BLaER1 (cell line): ENCODE results near the gene MRPS22.
"Not testable (repeated sequence)": the region's sequence is repeated elsewhere in the genome, so short reads cannot be mapped to it uniquely, and the experiment has no call there.

Experiments
- H3K27ac ChIP-seq: shearing (Covaris generic); formaldehyde crosslinking; 2 replicates; pipeline ENCODE4 v1.8.1; 2022
- H3K27me3 ChIP-seq: shearing (Covaris generic); formaldehyde crosslinking; 2 replicates; pipeline ENCODE4 v1.8.1; 2022
- H3K36me3 ChIP-seq: shearing (Covaris generic); formaldehyde crosslinking; 2 replicates; pipeline ENCODE4 v1.8.1; 2022
- H3K4me1 ChIP-seq: shearing (Covaris generic); formaldehyde crosslinking; 2 replicates; pipeline ENCODE4 v1.8.1; 2022
- H3K4me2 ChIP-seq: shearing (Covaris generic); formaldehyde crosslinking; 2 replicates; pipeline ENCODE4 v1.8.1; 2022
- H3K4me3 ChIP-seq: shearing (Covaris generic); formaldehyde crosslinking; 2 replicates; pipeline ENCODE4 v1.8.1; 2022
- H3K9ac ChIP-seq: shearing (Covaris generic); formaldehyde crosslinking; 2 replicates; pipeline ENCODE4 v1.8.1; 2022
- H3K9me3 ChIP-seq: shearing (Covaris generic); formaldehyde crosslinking; 2 replicates; pipeline ENCODE4 v1.8.1; 2022
- H4K20me1 ChIP-seq: shearing (Covaris generic); formaldehyde crosslinking; 2 replicates; pipeline ENCODE4 v1.8.1; 2022
- Cebpa-rat ChIP-seq: shearing (Covaris generic); IDR thresholded peaks from 2 replicates; pipeline ENCODE4 v1.8.1; 2022

Gene MRPS22

GRCh38 chr3:139355476-139355875, 11.7 kb downstream of the MRPS22 start:
- H3K4me1 ChIP-seq: peaks cover 26% of the 10 kb centered on the region
- no peak overlapping the region for H3K4me3 ChIP-seq
- H3K27ac ChIP-seq: no peak overlapping the region
- peaks cover 100% of the 10 kb centered on the region for H3K36me3 ChIP-seq
- H3K9me3 ChIP-seq: no peaks in the 10 kb centered on the region
- TF ChIP-seq Cebpa-rat: no peak
- H3K4me2 ChIP-seq: no peak overlapping the region
- H3K9ac ChIP-seq: no peak overlapping the region
- H3K27me3 ChIP-seq: no peaks in the 10 kb centered on the region
- H4K20me1 ChIP-seq: peaks cover 56% of the 10 kb centered on the region

- no peak for TF ChIP-seq Cebpa-rat
- Histone ChIP-seq H3K36me3 (peaks cover 100% of the 10 kb centered on the region), H3K27ac (no peak overlapping the region), H3K4me1 (peaks cover 26% of the 10 kb centered on the region), H3K4me2 (no peak overlapping the region), H3K9me3 (no peaks in the 10 kb centered on the region), H4K20me1 (peaks cover 56% of the 10 kb centered on the region), H3K4me3 (no peak overlapping the region), H3K27me3 (no peaks in the 10 kb centered on the region), H3K9ac (no peak overlapping the region)
These were observed 12.1 kb downstream of the MRPS22 start for GRCh38 chr3:139355891-139356290.

DNA sequence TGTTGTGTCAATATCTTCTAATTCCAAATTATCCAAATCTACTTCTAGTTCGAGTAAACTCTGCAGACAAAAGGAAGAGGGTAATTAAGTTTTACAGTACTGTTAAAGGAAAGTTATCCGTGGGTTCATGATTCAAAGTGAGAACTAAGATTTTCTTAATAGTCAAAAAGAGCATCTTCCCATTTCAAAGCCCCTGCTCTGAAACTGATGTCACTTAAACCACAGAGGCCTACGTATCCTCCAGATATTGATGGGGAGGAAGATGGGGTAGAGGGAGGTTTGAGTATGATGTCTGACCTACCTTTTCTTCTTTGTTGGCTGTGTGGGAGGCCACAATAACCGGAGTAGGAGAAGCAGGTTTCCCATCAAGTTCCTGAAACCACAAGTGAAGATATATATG, 14.1 kb downstream of the MRPS22 start:
- Histone ChIP-seq H3K4me1 (peaks cover 26% of the 10 kb centered on the region), H3K4me3 (no peak overlapping the region), H3K27me3 (no peaks in the 10 kb centered on the region), H3K27ac (no peak overlapping the region; the same call in 1 of the 2 replicates), H3K36me3 (peaks cover 98% of the 10 kb centered on the region), H3K9me3 (no peaks in the 10 kb centered on the region), H3K9ac (peak overlapping the region; percentile 18; the same call in 1 of the 2 replicates), H4K20me1 (peaks cover 56% of the 10 kb centered on the region), H3K4me2 (peak overlapping the region; percentile 42)
- no peak for TF ChIP-seq Cebpa-rat

- Histone ChIP-seq H3K27me3 (no peaks in the 10 kb centered on the region), H3K4me1 (peaks cover 26% of the 10 kb centered on the region), H3K4me3 (no peak overlapping the region), H3K36me3 (peaks cover 98% of the 10 kb centered on the region), H3K9me3 (no peaks in the 10 kb centered on the region), H3K27ac (peak overlapping the region; percentile 15; the same call in 1 of the 2 replicates), H3K4me2 (peak overlapping the region; percentile 42), H4K20me1 (peaks cover 48% of the 10 kb centered on the region), H3K9ac (peak overlapping the region; percentile 18; the same call in 1 of the 2 replicates)
- TF ChIP-seq Cebpa-rat: no peak
These were observed 15.2 kb downstream of the MRPS22 start for GRCh38 chr3:139358841-139359562.

DNA sequence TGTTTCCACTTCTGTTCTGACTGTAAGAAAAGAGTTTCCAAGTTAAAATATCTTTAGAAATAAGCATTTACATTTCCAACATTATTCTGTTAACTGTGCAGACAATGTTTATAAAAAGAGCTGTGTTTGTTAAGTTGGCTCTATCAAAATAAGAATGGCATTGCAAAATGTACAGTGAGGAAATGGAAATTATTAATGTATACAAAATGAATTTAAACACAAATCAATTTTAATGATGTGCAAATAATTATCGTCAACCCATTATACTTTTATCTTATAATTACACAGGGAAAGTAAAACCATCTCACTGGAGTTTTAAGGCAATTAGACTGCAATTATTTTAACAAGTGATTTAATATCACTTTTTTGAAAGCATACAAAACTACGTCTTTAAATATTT, 17.5 kb downstream of the MRPS22 start:
- H3K4me1 ChIP-seq: peaks cover 26% of the 10 kb centered on the region
- H3K4me2 ChIP-seq: no peak overlapping the region
- H3K9me3 ChIP-seq: no peaks in the 10 kb centered on the region
- peaks cover 98% of the 10 kb centered on the region for H3K36me3 ChIP-seq
- H3K9ac ChIP-seq: no peak overlapping the region
- no peak overlapping the region for H3K27ac ChIP-seq
- H4K20me1 ChIP-seq: peaks cover 42% of the 10 kb centered on the region
- H3K27me3 ChIP-seq: no peaks in the 10 kb centered on the region
- TF ChIP-seq Cebpa-rat: no peak
- H3K4me3 ChIP-seq: no peak overlapping the region

DNA sequence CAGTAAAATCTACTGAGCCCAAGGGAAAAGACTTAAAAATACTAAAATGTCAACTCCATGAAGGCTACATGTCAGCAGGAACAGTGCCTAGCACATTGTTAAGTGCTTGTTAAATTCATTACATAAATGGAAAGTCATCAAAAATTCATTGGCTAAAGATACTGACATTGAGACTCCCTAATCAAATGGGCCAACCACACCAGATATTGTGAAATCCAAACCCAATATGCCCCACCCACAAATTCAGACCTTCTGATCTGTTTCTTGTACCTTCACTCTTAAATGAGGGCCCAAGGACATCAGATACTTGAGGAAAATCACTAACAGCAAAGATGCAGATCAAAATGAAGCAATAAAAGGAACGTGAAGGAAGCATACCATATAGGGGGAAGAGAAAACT, 20.7 kb downstream of the MRPS22 start:
- H3K9me3 ChIP-seq: no peaks in the 10 kb centered on the region
- no peak overlapping the region for H3K4me2 ChIP-seq
- H3K4me1 ChIP-seq: peaks cover 7% of the 10 kb centered on the region
- TF ChIP-seq Cebpa-rat: no peak
- no peak overlapping the region for H3K27ac ChIP-seq
- H3K27me3 ChIP-seq: no peaks in the 10 kb centered on the region
- peaks cover 22% of the 10 kb centered on the region; the same call in 1 of the 2 replicates for H4K20me1 ChIP-seq
- no peak overlapping the region for H3K4me3 ChIP-seq
- H3K36me3 ChIP-seq: peaks cover 94% of the 10 kb centered on the region
- H3K9ac ChIP-seq: no peak overlapping the region

GRCh38 chr3:139374099-139374498, 30.3 kb downstream of the MRPS22 start:
- TF ChIP-seq Cebpa-rat: no peak
- Histone ChIP-seq H4K20me1 (peaks cover 32% of the 10 kb centered on the region), H3K27ac (no peak overlapping the region), H3K4me3 (no peak overlapping the region), H3K4me2 (no peak overlapping the region), H3K9me3 (no peaks in the 10 kb centered on the region), H3K9ac (no peak overlapping the region), H3K36me3 (peaks cover 95% of the 10 kb centered on the region), H3K4me1 (no peaks in the 10 kb centered on the region), H3K27me3 (no peaks in the 10 kb centered on the region)

- Histone ChIP-seq H3K4me2 (no peak overlapping the region), H3K9me3 (no peaks in the 10 kb centered on the region), H3K36me3 (peaks cover 95% of the 10 kb centered on the region), H3K9ac (no peak overlapping the region), H4K20me1 (peaks cover 65% of the 10 kb centered on the region), H3K27me3 (no peaks in the 10 kb centered on the region), H3K4me3 (no peak overlapping the region), H3K4me1 (no peaks in the 10 kb centered on the region), H3K27ac (no peak overlapping the region)
- TF ChIP-seq Cebpa-rat: no peak
These were observed 33.6 kb downstream of the MRPS22 start for GRCh38 chr3:139377378-139377777.

DNA sequence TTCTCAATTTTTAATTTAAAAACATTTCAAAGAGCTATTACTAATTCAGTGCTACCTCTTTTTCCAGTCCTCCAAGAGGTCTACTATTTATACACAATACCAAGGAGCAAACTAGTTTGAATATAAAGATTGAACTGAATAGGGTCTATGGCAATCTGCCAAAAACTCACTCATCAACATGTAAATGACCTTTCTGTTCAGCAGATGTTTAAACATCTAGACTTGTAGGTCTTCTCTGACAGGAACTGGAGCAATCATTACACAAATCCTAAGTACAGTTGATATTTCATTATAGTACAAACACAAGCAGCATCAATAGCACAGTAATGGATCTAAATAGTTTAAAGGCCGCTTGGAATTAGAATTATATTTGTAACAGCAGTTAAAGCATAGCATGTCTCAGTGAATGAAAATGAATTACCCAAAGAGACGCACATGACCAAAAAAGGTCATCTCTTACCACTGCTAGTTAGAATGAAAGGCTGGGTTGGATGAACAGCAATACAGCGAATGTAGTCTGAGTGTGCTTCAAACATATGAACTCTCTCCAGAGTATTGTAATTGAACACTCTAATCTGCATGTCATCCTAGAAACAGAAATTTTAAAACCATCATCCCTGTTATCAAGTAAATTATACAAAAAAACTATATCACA, 34.9 kb downstream of the MRPS22 start:
- Histone ChIP-seq H3K4me3 (no peak overlapping the region), H4K20me1 (peaks cover 78% of the 10 kb centered on the region), H3K36me3 (peaks cover 86% of the 10 kb centered on the region), H3K27ac (no peak overlapping the region), H3K27me3 (no peaks in the 10 kb centered on the region), H3K9ac (no peak overlapping the region), H3K4me1 (no peaks in the 10 kb centered on the region), H3K9me3 (no peaks in the 10 kb centered on the region), H3K4me2 (no peak overlapping the region)
- no peak for TF ChIP-seq Cebpa-rat

DNA sequence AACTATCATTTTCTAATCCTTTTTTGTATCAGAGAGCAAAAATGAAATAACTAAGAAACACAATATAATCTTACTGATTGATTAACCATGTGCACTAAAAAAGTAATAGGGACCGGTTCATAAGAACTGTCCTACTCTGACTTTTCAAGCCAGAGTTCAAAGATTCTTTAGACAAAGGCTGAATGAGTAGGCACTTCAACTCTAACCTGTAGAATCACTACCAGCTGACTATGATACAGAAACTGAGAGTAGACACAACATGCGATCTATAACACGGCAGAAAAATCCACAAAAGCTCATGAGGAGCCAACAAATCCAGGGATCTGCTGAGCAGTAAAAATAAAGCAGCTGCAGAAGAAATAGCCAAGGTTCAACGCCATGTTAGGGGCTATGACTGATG, 36.8 kb downstream of the MRPS22 start:
- Histone ChIP-seq H3K4me3 (no peak overlapping the region), H3K36me3 (peaks cover 79% of the 10 kb centered on the region), H3K9me3 (no peaks in the 10 kb centered on the region), H3K27me3 (no peaks in the 10 kb centered on the region), H3K4me2 (no peak overlapping the region), H4K20me1 (peaks cover 92% of the 10 kb centered on the region), H3K9ac (no peak overlapping the region), H3K4me1 (no peaks in the 10 kb centered on the region), H3K27ac (no peak overlapping the region)
- no peak for TF ChIP-seq Cebpa-rat

GRCh38 chr3:139382291-139382690, 38.5 kb downstream of the MRPS22 start:
- not testable (repeated sequence) for H3K4me3 ChIP-seq, H3K27me3 ChIP-seq, H3K9ac ChIP-seq, H3K27ac ChIP-seq, H3K4me2 ChIP-seq, H3K4me1 ChIP-seq, H3K9me3 ChIP-seq
- Histone ChIP-seq H4K20me1 (peaks cover 100% of the 10 kb centered on the region), H3K36me3 (peaks cover 67% of the 10 kb centered on the region)
